ENCODE measurements around the gene GAL3ST2.
"Not testable (repeated sequence)": the region's sequence is repeated elsewhere in the genome, so short reads cannot be mapped to it uniquely, and the experiment has no call there.

The GAL3ST2 gene

DNA sequence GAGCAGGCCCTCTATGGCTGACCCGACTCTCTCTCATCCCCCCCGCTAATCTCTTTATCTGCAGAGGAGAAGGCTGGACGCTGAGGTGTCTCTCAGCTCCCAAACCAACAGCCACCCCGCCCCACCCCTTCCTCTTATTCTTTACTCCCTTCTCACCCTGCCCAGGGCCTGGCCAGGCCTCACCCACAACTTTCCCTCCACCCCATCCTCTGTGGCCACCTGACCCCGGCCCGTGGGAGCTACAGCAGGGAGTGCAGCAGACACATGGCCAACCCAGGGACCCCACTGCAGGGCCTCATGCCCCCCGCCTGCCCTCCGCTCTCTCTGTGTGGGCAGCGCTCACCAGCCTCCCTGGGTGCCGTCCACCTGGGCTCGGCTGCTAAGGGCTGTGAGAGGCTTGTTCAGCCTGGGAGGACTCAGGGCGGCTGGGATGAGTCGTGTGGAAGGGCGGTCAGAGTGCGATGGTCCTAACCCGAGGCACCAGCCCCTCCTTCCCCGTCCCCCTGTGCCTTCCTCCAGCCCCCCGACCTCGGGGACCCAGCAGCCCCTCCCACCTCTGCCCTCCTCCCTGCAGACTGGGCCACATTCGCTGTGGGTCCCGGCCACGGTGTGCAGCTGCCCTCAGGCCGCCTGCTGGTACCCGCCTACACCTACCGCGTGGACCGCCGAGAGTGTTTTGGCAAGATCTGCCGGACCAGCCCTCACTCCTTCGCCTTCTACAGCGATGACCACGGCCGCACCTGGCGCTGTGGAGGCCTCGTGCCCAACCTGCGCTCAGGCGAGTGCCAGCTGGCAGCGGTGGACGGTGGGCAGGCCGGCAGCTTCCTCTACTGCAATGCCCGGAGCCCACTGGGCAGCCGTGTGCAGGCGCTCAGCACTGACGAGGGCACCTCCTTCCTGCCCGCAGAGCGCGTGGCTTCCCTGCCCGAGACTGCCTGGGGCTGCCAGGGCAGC is 39.1 kb downstream of the GAL3ST2 start:
- Histone ChIP-seq H3K4me1 (ENCODE audit: control insufficient read depth, low read depth, low read length) (no peaks in the 10 kb centered on the region), H3K27ac (ENCODE audit: low read length) (no peak overlapping the region), H3K9me3 (ENCODE audit: control insufficient read depth, low read depth, low read length) (no peaks in the 10 kb centered on the region), H3K4me3 (ENCODE audit: low read length) (no peak overlapping the region), H3K9ac (ENCODE audit: low read length) (no peak overlapping the region), H3K36me3 (ENCODE audit: control insufficient read depth, low read depth, low read length) (no peaks in the 10 kb centered on the region), H3K27me3 (ENCODE audit: control insufficient read depth, insufficient read depth, low read length) (no peaks in the 10 kb centered on the region)

DNA sequence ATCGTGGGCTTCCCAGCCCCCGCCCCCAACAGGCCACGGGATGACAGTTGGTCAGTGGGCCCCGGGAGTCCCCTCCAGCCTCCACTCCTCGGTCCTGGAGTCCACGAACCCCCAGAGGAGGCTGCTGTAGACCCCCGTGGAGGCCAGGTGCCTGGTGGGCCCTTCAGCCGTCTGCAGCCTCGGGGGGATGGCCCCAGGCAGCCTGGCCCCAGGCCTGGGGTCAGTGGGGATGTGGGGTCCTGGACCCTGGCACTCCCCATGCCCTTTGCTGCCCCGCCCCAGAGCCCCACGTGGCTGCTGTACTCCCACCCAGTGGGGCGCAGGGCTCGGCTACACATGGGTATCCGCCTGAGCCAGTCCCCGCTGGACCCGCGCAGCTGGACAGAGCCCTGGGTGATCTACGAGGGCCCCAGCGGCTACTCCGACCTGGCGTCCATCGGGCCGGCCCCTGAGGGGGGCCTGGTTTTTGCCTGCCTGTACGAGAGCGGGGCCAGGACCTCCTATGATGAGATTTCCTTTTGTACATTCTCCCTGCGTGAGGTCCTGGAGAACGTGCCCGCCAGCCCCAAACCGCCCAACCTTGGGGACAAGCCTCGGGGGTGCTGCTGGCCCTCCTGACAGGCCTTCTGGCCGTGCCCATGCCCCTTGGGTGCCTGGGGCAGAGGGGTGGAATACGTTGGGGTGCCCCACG is 40.0 kb downstream of the GAL3ST2 start:
- Histone ChIP-seq H3K27ac (ENCODE audit: low read length) (no peak overlapping the region), H3K4me1 (ENCODE audit: control insufficient read depth, low read depth, low read length) (no peaks in the 10 kb centered on the region), H3K36me3 (ENCODE audit: control insufficient read depth, low read depth, low read length) (no peaks in the 10 kb centered on the region), H3K27me3 (ENCODE audit: control insufficient read depth, insufficient read depth, low read length) (no peaks in the 10 kb centered on the region), H3K9me3 (ENCODE audit: control insufficient read depth, low read depth, low read length) (no peaks in the 10 kb centered on the region), H3K4me3 (ENCODE audit: low read length) (no peak overlapping the region), H3K9ac (ENCODE audit: low read length) (no peak overlapping the region)

DNA sequence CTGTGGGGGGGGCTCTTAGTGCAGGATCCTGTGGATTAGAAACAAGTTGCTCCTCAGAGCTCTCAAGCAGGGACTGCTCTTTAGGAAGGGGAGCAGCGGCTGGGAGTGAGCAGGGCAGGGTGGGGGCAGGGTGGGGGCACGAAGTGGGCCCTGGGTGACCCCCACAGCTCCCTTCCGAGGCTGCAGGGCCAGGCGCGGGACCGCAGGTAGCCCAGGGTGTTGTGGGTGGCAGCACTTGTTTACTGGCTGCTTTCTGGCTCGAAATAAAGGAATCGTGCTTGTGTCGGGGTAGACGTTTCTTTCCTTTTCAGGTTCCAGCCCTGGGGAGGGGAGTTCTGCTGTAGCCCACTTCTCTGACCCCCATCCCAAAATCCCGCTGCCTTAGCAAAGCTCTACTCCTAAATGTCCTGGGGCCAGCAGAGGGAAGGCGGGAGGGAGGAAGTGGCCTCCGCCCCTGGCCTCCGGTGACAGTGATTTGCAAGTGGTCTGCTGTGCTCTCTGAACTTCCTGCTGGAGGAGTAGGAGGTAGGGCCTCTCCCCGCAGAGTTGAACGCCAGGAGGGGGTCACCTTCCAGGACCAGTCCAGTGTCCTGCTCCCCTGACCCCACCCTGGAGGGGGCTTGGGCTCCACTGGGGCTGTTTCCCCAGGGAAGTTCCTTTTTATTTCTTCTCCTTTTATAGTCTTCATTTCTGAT is 40.7 kb downstream of the GAL3ST2 start:
- no peak overlapping the region for H3K9ac ChIP-seq (ENCODE audit: low read length)
- no peaks in the 10 kb centered on the region for H3K36me3 ChIP-seq (ENCODE audit: control insufficient read depth, low read depth, low read length)
- no peaks in the 10 kb centered on the region for H3K9me3 ChIP-seq (ENCODE audit: control insufficient read depth, low read depth, low read length)
- no peaks in the 10 kb centered on the region for H3K4me1 ChIP-seq (ENCODE audit: control insufficient read depth, low read depth, low read length)
- no peaks in the 10 kb centered on the region for H3K27me3 ChIP-seq (ENCODE audit: control insufficient read depth, insufficient read depth, low read length)
- H3K27ac ChIP-seq (ENCODE audit: low read length), result no peak overlapping the region
- no peak overlapping the region for H3K4me3 ChIP-seq (ENCODE audit: low read length)

DNA sequence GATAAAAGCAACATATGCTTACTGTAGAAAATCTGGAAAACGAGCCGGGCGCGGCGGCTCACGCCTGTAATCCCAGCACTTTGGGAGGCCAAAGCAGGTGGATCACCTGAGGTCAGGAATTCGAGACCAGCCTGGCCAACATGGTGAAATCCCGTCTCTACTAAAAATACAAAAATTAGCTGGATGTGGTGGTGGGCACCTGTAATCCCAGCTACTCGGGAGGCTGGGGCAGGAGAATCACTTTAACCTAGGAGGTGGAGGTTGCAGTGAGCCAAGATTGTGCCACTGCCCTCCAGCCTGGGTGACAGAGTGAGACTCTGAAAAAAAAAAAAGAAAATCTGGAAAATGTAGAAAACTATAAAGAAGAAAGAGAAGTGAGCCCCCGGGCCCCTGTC is 41.2 kb downstream of the GAL3ST2 start:
- not testable (repeated sequence) for H3K9me3 ChIP-seq (ENCODE audit: control insufficient read depth, low read depth, low read length); H3K27ac ChIP-seq (ENCODE audit: low read length); H3K27me3 ChIP-seq (ENCODE audit: control insufficient read depth, insufficient read depth, low read length); H3K4me1 ChIP-seq (ENCODE audit: control insufficient read depth, low read depth, low read length); H3K36me3 ChIP-seq (ENCODE audit: control insufficient read depth, low read depth, low read length); H3K9ac ChIP-seq (ENCODE audit: low read length); H3K4me3 ChIP-seq (ENCODE audit: low read length)

GRCh38 chr2:241818229-241818942 is 41.8 kb downstream of the GAL3ST2 start:
- H3K4me1 ChIP-seq (ENCODE audit: control insufficient read depth, low read depth, low read length), result no peaks in the 10 kb centered on the region
- no peaks in the 10 kb centered on the region for H3K36me3 ChIP-seq (ENCODE audit: control insufficient read depth, low read depth, low read length)
- no peaks in the 10 kb centered on the region for H3K9me3 ChIP-seq (ENCODE audit: control insufficient read depth, low read depth, low read length)
- H3K27ac ChIP-seq (ENCODE audit: low read length), result no peak overlapping the region
- peaks cover 5% of the 10 kb centered on the region for H3K27me3 ChIP-seq (ENCODE audit: control insufficient read depth, insufficient read depth, low read length)
- H3K9ac ChIP-seq (ENCODE audit: low read length), result no peak overlapping the region
- no peak overlapping the region for H3K4me3 ChIP-seq (ENCODE audit: low read length)

DNA sequence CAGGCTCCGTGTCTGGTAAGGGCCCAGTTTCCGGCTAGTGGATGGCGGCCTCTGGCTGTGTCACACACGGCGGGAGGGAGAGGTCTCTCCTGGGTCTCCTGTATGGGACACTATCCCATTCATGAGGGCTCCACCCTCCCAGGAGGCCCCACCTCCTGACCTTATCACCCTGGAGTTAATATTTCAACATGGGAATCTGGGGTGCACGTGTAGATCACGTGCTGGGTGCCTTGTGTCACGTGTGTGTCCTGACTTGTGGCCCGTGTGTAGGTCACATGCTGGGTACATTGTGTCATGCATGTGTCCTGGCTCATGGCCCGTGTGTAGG is 42.3 kb downstream of the GAL3ST2 start:
- no peaks in the 10 kb centered on the region for H3K9me3 ChIP-seq (ENCODE audit: control insufficient read depth, low read depth, low read length)
- H3K4me3 ChIP-seq (ENCODE audit: low read length), result no peak overlapping the region
- no peaks in the 10 kb centered on the region for H3K4me1 ChIP-seq (ENCODE audit: control insufficient read depth, low read depth, low read length)
- H3K9ac ChIP-seq (ENCODE audit: low read length), result no peak overlapping the region
- H3K27me3 ChIP-seq (ENCODE audit: control insufficient read depth, insufficient read depth, low read length), result peaks cover 9% of the 10 kb centered on the region
- no peak overlapping the region for H3K27ac ChIP-seq (ENCODE audit: low read length)
- no peaks in the 10 kb centered on the region for H3K36me3 ChIP-seq (ENCODE audit: control insufficient read depth, low read depth, low read length)

- not testable (repeated sequence) for H3K27me3 ChIP-seq (ENCODE audit: control insufficient read depth, insufficient read depth, low read length); H3K4me1 ChIP-seq (ENCODE audit: control insufficient read depth, low read depth, low read length); H3K9me3 ChIP-seq (ENCODE audit: control insufficient read depth, low read depth, low read length); H3K9ac ChIP-seq (ENCODE audit: low read length); H3K36me3 ChIP-seq (ENCODE audit: control insufficient read depth, low read depth, low read length); H3K4me3 ChIP-seq (ENCODE audit: low read length); H3K27ac ChIP-seq (ENCODE audit: low read length)
Measured at GRCh38 chr2:241819947-241820624, 43.5 kb downstream of the GAL3ST2 start.

DNA sequence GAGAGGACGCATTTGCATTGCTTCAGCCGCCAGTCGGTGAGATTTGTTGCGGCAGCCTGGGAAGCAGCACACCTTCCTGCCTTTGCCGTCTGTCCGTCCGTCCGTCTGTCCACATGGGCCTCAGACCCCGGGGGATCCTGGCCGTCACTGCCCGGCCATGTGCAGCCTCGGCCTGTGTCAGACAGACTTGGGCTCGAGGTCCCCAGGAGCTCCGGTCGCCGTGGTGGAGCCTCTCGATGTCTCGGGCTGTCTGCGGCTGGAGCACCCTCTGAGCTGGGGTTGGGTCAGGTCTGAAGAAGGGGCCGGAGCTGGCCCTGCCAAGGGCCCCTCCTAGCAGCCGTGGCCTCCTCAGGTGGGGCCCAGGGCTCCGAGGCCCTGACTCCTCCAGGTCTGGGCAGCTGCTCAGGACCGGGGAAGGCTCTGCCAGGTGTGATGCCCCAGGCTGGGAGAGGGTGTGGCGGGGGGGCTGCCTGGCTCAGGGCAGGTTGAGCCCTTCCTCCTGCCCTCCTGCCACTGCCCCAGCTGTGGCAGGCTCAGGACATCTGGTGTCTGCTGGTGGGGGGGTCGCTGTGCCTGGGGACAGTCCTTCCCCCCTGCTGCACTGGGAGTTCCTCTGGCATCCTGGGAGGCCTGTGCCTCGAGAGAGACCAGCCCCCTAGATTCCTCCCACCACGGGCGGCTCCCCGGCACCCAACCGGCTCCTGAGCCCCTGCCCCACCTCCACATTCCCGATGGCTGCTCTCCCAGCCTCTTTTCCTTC is 44.2 kb downstream of the GAL3ST2 start:
- Histone ChIP-seq H3K9ac (ENCODE audit: low read length) (no peak overlapping the region), H3K27ac (ENCODE audit: low read length) (no peak overlapping the region), H3K27me3 (ENCODE audit: control insufficient read depth, insufficient read depth, low read length) (peaks cover 9% of the 10 kb centered on the region), H3K4me3 (ENCODE audit: low read length) (no peak overlapping the region), H3K9me3 (ENCODE audit: control insufficient read depth, low read depth, low read length) (no peaks in the 10 kb centered on the region), H3K4me1 (ENCODE audit: control insufficient read depth, low read depth, low read length) (no peaks in the 10 kb centered on the region), H3K36me3 (ENCODE audit: control insufficient read depth, low read depth, low read length) (no peaks in the 10 kb centered on the region)

DNA sequence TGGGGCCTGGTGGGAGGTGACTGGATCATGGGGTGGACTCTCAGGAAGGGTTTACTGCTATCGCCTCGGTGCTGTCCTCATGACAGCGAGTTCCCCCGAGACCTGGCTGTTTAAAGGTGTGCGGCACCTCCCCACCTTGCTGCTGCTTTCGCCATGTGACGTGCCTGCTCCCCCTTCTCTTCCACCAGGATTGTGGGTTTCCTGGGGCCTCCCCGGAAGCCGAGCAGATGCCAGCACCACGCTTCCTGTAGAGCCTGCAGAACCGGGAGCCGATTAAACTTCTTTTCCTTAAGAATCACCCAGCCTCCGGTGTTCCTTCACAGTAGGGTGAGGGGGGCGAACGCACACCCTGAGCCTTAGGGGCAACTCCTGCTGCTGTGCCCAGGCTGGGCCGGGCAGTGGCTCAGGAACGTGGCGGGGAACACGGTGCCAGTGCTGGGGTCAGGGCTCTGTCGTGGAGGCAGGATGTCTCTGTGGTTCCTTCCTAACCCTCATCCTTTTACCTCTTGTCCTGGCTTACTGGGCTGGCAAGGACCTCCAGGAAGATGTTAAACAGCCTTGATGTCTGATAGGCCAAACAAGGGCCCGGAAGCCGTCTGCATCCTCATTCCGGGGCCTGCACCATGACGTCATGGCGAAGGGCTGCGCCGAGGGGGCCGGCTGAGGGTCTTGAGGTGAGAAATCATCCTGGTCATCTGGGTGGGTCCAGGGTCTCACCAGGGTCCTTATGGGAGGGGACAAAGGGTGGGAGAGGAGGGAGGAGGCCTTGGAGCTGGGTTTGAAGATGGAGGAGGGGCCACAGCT is 45.0 kb downstream of the GAL3ST2 start:
- H3K36me3 ChIP-seq (ENCODE audit: control insufficient read depth, low read depth, low read length), result no peaks in the 10 kb centered on the region
- H3K9me3 ChIP-seq (ENCODE audit: control insufficient read depth, low read depth, low read length), result no peaks in the 10 kb centered on the region
- H3K27ac ChIP-seq (ENCODE audit: low read length), result no peak overlapping the region
- H3K27me3 ChIP-seq (ENCODE audit: control insufficient read depth, insufficient read depth, low read length), result peaks cover 9% of the 10 kb centered on the region
- H3K9ac ChIP-seq (ENCODE audit: low read length), result no peak overlapping the region
- H3K4me1 ChIP-seq (ENCODE audit: control insufficient read depth, low read depth, low read length), result no peaks in the 10 kb centered on the region
- no peak overlapping the region for H3K4me3 ChIP-seq (ENCODE audit: low read length)

DNA sequence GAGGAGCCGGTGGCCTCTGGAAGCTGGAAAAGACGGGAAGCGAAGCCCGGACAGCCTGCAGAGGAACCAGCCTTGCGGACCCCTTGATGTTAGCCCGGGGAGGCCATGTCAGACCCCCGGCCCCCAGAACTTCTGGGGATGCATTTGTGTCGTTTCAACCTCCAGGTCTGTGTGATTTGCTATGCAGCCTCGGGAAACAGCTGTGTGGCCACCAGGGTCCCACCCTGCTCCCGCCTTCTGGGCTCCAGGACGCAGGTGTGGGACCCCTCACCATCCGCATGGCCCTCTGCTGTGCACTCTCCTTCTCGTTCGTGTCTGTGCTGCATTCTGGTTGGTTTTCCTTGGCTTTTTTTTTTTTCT is 45.6 kb downstream of the GAL3ST2 start:
- Histone ChIP-seq H3K9me3 (ENCODE audit: control insufficient read depth, low read depth, low read length) (peaks cover 4% of the 10 kb centered on the region), H3K4me1 (ENCODE audit: control insufficient read depth, low read depth, low read length) (no peaks in the 10 kb centered on the region), H3K4me3 (ENCODE audit: low read length) (no peak overlapping the region), H3K27me3 (ENCODE audit: control insufficient read depth, insufficient read depth, low read length) (peaks cover 9% of the 10 kb centered on the region), H3K9ac (ENCODE audit: low read length) (no peak overlapping the region), H3K36me3 (ENCODE audit: control insufficient read depth, low read depth, low read length) (no peaks in the 10 kb centered on the region), H3K27ac (ENCODE audit: low read length) (no peak overlapping the region)
